ENCODE measurements around the gene SEC31B.

SEC31B gene

DNA sequence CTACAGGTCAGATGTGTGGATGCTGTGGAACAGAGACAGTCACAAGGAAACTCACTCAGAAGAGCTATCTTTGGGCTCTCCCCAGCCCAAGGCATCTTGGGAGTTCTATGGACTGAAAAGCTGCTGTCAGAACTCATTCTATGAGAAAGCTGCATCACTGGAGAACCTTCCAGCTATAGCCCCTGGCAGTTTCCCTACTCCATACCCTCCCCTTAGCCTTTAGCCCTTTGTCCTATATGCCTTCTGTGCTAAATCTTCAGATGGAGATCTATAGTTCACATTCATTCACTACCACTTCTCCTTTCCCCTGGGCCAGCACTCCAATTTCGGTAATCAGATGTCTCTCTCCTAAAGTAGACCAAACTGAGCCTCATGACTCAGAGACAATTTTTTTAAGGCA lies 49.9 kb downstream of the SEC31B start:
- H3K4me2 ChIP-seq (ENCODE audit: low read length), result no peak overlapping the region
- H3K9me2 ChIP-seq (ENCODE audit: low read depth, low read length), result no peaks in the 10 kb centered on the region

GRCh38 chr10:100468978-100469377 lies 50.7 kb downstream of the SEC31B start:
- H3K27me3 ChIP-seq (ENCODE audit: insufficient read depth, low read length), result no peaks in the 10 kb centered on the region
- H3K9me3 ChIP-seq (ENCODE audit: low read length), result no peaks in the 10 kb centered on the region
- H3K36me3 ChIP-seq (ENCODE audit: insufficient read depth, low read length), result no peaks in the 10 kb centered on the region
- H2AFZ ChIP-seq (ENCODE audit: low read length), result no peak overlapping the region
- no peaks in the 10 kb centered on the region for H4K20me1 ChIP-seq (ENCODE audit: insufficient read depth, low read length)
- TF ChIP-seq EZH2 (IDR thresholded peaks at IDR 0.05; ENCODE audit: borderline replicate concordance, low read length), result no peak
- TF ChIP-seq CTCF (IDR thresholded peaks at IDR 0.05; ENCODE audit: low read length), result no peak
- H3K9me2 ChIP-seq (ENCODE audit: low read depth, low read length), result no peaks in the 10 kb centered on the region
- no peak overlapping the region for H3K4me2 ChIP-seq (ENCODE audit: low read length)
- no peaks in the 10 kb centered on the region for H3F3A ChIP-seq (ENCODE audit: insufficient read depth, low read length)
- H3K79me2 ChIP-seq (ENCODE audit: insufficient read depth, low read length), result no peaks in the 10 kb centered on the region
- no peak overlapping the region for H3K9ac ChIP-seq (ENCODE audit: low read length)
- H3K27ac ChIP-seq (ENCODE audit: low read depth, low read length, poor library complexity, severe bottlenecking), result no peak overlapping the region
- H3K4me3 ChIP-seq (ENCODE audit: low read depth, low read length, poor library complexity, severe bottlenecking), result no peak overlapping the region
- no peaks in the 10 kb centered on the region for H3K4me1 ChIP-seq (ENCODE audit: insufficient read depth, low read length, severe bottlenecking)

More for the DNA sequence above, 49.9 kb downstream of the SEC31B start:
- Histone ChIP-seq H3K79me2 (ENCODE audit: insufficient read depth, low read length) (no peaks in the 10 kb centered on the region), H3K4me3 (ENCODE audit: low read depth, low read length, poor library complexity, severe bottlenecking) (no peak overlapping the region), H3K4me1 (ENCODE audit: insufficient read depth, low read length, severe bottlenecking) (no peaks in the 10 kb centered on the region), H4K20me1 (ENCODE audit: insufficient read depth, low read length) (no peaks in the 10 kb centered on the region), H2AFZ (ENCODE audit: low read length) (no peak overlapping the region), H3K36me3 (ENCODE audit: insufficient read depth, low read length) (no peaks in the 10 kb centered on the region), H3K27me3 (ENCODE audit: insufficient read depth, low read length) (no peaks in the 10 kb centered on the region), H3K9me3 (ENCODE audit: low read length) (no peaks in the 10 kb centered on the region), H3K9ac (ENCODE audit: low read length) (no peak overlapping the region), H3K27ac (ENCODE audit: low read depth, low read length, poor library complexity, severe bottlenecking) (no peak overlapping the region), H3F3A (ENCODE audit: insufficient read depth, low read length) (no peaks in the 10 kb centered on the region)
- TF ChIP-seq EZH2 (IDR thresholded peaks at IDR 0.05; ENCODE audit: borderline replicate concordance, low read length) (no peak), CTCF (IDR thresholded peaks at IDR 0.05; ENCODE audit: low read length) (no peak)

- H4K20me1 ChIP-seq (ENCODE audit: insufficient read depth, low read length), result no peaks in the 10 kb centered on the region
- H3K27ac ChIP-seq (ENCODE audit: low read depth, low read length, poor library complexity, severe bottlenecking), result no peak overlapping the region
- H2AFZ ChIP-seq (ENCODE audit: low read length), result no peak overlapping the region
- no peaks in the 10 kb centered on the region for H3K9me3 ChIP-seq (ENCODE audit: low read length)
- H3K4me3 ChIP-seq (ENCODE audit: low read depth, low read length, poor library complexity, severe bottlenecking), result no peak overlapping the region
- H3K9me2 ChIP-seq (ENCODE audit: low read depth, low read length), result no peaks in the 10 kb centered on the region
- H3K4me2 ChIP-seq (ENCODE audit: low read length), result no peak overlapping the region
- H3F3A ChIP-seq (ENCODE audit: insufficient read depth, low read length), result no peaks in the 10 kb centered on the region
- no peak overlapping the region for H3K9ac ChIP-seq (ENCODE audit: low read length)
- no peaks in the 10 kb centered on the region for H3K4me1 ChIP-seq (ENCODE audit: insufficient read depth, low read length, severe bottlenecking)
- H3K27me3 ChIP-seq (ENCODE audit: insufficient read depth, low read length), result no peaks in the 10 kb centered on the region
- TF ChIP-seq EZH2 (IDR thresholded peaks at IDR 0.05; ENCODE audit: borderline replicate concordance, low read length), result no peak
- no peak for TF ChIP-seq CTCF (IDR thresholded peaks at IDR 0.05; ENCODE audit: low read length)
- H3K79me2 ChIP-seq (ENCODE audit: insufficient read depth, low read length), result no peaks in the 10 kb centered on the region
- no peaks in the 10 kb centered on the region for H3K36me3 ChIP-seq (ENCODE audit: insufficient read depth, low read length)
These were observed 51.3 kb downstream of the SEC31B start for GRCh38 chr10:100468322-100468721.

Data from OCI-LY1 (cell line).